ENCODE results near the gene TBC1D30. TPM values are rescaled to one million over a fixed set of nuclear protein-coding genes. Genes with fewer than 3 reads are reported as not detected.
"Not testable (repeated sequence)": the region's sequence is repeated elsewhere in the genome, so short reads cannot be mapped to it uniquely, and the experiment has no call there.

Gene TBC1D30
- total RNA-seq, 4 donors from 2014 or later: 7.0 to 31.3 (median 9.0) TPM

DNA sequence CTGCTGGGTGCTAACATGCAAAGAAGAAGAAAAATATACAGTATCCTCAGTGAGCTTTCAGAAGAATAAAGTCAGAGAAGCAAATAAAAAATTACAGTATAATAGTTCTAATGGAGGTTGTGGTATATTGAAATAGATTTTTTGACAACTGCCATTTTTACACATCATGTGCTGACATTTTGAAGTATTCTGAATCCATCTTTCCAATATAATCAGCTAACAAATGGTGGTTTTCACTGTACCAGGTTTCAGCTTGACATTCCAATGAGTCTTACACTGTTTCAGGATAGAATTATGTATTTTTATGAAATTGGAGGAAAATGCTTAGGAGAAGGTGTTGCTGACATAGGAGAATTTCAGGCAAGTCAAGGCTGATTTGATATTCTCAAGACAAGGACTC, 26.3 kb upstream of the TBC1D30 start:
- Histone ChIP-seq H3K36me3 (no peaks in the 10 kb centered on the region), H3K9me3 (no peaks in the 10 kb centered on the region), H3K4me1 (peaks cover 0 to 16% of the 10 kb centered on the region in 2 donors), H3K27ac (no peak overlapping the region), H3K4me3 (replicated peaks in 1 of 3) (no peak overlapping the region), H3K27me3 (no peaks in the 10 kb centered on the region)
- no peak for TF ChIP-seq POLR2A (IDR thresholded peaks at IDR 0.05)
- TF ChIP-seq, protein P1, sequence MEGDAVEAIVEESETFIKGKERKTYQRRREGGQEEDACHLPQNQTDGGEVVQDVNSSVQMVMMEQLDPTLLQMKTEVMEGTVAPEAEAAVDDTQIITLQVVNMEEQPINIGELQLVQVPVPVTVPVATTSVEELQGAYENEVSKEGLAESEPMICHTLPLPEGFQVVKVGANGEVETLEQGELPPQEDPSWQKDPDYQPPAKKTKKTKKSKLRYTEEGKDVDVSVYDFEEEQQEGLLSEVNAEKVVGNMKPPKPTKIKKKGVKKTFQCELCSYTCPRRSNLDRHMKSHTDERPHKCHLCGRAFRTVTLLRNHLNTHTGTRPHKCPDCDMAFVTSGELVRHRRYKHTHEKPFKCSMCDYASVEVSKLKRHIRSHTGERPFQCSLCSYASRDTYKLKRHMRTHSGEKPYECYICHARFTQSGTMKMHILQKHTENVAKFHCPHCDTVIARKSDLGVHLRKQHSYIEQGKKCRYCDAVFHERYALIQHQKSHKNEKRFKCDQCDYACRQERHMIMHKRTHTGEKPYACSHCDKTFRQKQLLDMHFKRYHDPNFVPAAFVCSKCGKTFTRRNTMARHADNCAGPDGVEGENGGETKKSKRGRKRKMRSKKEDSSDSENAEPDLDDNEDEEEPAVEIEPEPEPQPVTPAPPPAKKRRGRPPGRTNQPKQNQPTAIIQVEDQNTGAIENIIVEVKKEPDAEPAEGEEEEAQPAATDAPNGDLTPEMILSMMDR (IDR thresholded peaks at IDR 0.05): no peak
- intact Hi-C loops (cut with DNase I): no loop called here
- no peak for DNase-seq

DNA sequence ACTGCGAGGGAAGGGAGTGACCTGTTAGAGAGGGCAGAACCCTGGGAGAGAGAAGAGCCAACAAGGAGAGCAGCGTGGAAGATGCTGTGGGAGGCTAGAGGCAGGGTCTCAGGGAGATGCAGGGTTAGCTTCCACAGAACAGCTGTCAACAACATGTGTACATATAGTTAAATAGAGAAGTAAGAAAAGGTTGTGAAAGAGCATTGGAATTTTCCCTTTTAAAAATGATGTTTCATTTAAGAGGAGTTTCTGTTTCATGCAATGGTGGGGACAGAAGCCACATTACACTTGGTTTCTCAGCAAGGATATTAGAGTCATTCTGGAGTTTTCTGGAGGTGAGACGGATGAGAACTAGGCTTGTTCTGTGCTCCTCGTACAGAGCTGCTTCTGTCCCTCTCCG, 23.8 kb upstream of the TBC1D30 start:
- no peak overlapping the region for H3K4me3 ChIP-seq (replicated peaks in 1 of 3)
- H3K4me1 ChIP-seq: peaks cover 0 to 13% of the 10 kb centered on the region in 2 donors
- intact Hi-C loops (cut with DNase I): no loop called here
- WGBS, 2 donors: 89 to 90% methylated on average over 5 of the region's 5 CpGs
- no peak for DNase-seq
- H3K27me3 ChIP-seq: no peaks in the 10 kb centered on the region
- no peaks in the 10 kb centered on the region for H3K36me3 ChIP-seq
- no peaks in the 10 kb centered on the region for H3K9me3 ChIP-seq
- TF ChIP-seq, protein P1 (IDR thresholded peaks at IDR 0.05): no peak
- TF ChIP-seq POLR2A (IDR thresholded peaks at IDR 0.05): no peak
- no peak overlapping the region for H3K27ac ChIP-seq

- H3K27ac ChIP-seq: no peak overlapping the region
- intact Hi-C loops (cut with DNase I): no loop called here
- WGBS, 2 donors: 82 to 86% methylated on average over 2 of the region's 2 CpGs
These were observed 23.1 kb upstream of the TBC1D30 start for GRCh38 chr12:64801381-64801780.

DNA sequence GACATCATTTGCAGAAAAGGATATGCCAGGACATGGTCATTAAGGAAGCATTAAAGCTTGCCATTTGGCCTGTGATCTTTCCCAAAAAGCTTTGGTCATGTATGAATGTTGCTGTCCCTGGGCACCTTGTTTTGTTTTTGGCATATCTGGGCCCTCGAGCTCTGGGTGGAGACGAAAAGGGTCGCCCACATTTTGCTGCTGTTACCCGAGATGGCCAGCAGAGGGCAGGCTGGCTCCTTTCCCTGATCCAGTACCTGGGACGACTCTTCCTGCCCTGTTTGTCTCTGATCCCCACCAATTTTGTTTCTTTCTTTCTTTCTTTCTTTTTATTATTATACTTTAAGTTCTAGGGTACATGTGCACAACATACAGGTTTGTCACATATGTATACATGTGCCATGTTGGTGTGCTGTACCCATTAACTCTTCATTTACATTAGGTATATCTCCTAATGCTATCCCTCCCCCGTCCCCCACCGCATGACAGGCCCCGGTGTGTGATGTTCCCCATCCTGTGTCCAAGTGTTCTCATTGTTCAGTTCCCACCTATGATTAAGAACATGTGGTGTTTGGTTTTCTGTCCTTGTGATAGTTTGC, 22.2 kb upstream of the TBC1D30 start:
- TF ChIP-seq, protein P1 (IDR thresholded peaks at IDR 0.05): peak; percentile 56 to 81 (median 64)
- H3K27ac ChIP-seq; H3K9me3 ChIP-seq; H3K36me3 ChIP-seq; H3K27me3 ChIP-seq; H3K4me1 ChIP-seq; H3K4me3 ChIP-seq (replicated peaks in 1 of 3); intact Hi-C loops (cut with DNase I): not testable (repeated sequence)
- 35 to 36% methylated on average over 8 of the region's 8 CpGs for WGBS, 2 donors
- DNase-seq: peak; percentile 39 to 41

More at GRCh38 chr12:64801381-64801780, 23.1 kb upstream of the TBC1D30 start:
- Histone ChIP-seq H3K4me3 (replicated peaks in 1 of 3) (no peak overlapping the region), H3K4me1 (peaks cover 0 to 6% of the 10 kb centered on the region in 2 donors), H3K36me3 (no peaks in the 10 kb centered on the region), H3K9me3 (no peaks in the 10 kb centered on the region), H3K27me3 (no peaks in the 10 kb centered on the region)
- no peak for DNase-seq
- TF ChIP-seq POLR2A (IDR thresholded peaks at IDR 0.05): no peak
- TF ChIP-seq, protein P1 (IDR thresholded peaks at IDR 0.05): no peak

GRCh38 chr12:64806173-64806572, 18.3 kb upstream of the TBC1D30 start:
- TF ChIP-seq POLR2A (IDR thresholded peaks at IDR 0.05): no peak
- TF ChIP-seq, protein P1 (IDR thresholded peaks at IDR 0.05): no peak
- Histone ChIP-seq H3K4me1 (no peaks in the 10 kb centered on the region), H3K9me3 (no peaks in the 10 kb centered on the region), H3K4me3 (replicated peaks in 1 of 3) (no peak overlapping the region), H3K27me3 (no peaks in the 10 kb centered on the region), H3K36me3 (no peaks in the 10 kb centered on the region), H3K27ac (no peak overlapping the region)
- WGBS, 2 donors: 79 to 83% methylated on average over 2 of the region's 2 CpGs
- intact Hi-C loops (cut with DNase I): no loop called here
- no peak for DNase-seq
